Airway epithelial cell (primary cell): ENCODE results near the gene GALNT10. TPM values are rescaled to one million over a fixed set of nuclear protein-coding genes. Genes with fewer than 3 reads are reported as not detected.

Source experiments
- total RNA-seq: library from RNA; depleted of rRNA; stranded (reverse); fragments of >200 nt; gene quantifications from 2 replicates; pipeline ENCODE4 v1.2.3, GENCODE V29; 2015

The GALNT10 gene
- 17.0 and 28.3 TPM in 2 replicates for total RNA-seq

DNA sequence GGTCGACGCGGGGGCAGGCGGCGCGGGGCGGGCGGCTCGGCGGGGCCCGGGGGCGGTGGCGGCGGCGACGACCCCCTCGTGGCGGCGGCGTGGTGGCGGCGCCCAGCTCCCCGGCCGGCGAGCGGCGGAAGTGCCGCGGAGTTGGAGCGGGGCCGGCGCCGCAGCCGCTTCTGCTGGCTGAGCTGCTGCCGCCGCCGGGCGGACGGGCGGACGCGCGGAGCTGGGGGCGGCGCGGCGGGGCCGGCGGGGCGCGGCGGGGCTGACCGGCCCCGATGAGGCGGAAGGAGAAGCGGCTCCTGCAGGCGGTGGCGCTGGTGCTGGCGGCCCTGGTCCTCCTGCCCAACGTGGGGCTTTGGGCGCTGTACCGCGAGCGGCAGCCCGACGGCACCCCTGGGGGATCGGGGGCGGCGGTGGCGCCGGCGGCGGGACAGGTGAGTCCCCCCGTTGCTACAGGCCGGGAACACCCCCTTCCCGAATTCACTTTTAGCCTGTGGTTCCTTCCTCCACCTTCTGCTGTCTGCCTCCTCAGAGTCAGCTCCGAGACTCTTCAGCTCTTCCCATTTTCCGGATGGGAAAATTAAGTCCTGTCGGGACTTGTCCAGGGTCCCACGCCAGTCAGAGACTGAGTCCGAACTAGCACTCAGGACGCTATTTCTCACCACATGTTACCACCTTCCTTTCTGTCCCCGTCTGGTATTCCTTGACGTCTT is at the start of gene GALNT10:
Gene GALNT10, plus strand, starts transcription at position 139 of the 710 bp plus-strand sequence. Its CDS starts 134 bp downstream, at position 273.

GRCh38 chr5:154445422-154446194 is 255.1 kb downstream of the GALNT10 start, which contains the start of gene SAP30L:
Gene SAP30L, plus strand, starts transcription at chr5:154445997. Its CDS starts 608 bp downstream, at chr5:154446605.

Other genes with a start within 250 kb of the GALNT10 start
- gene FAM114A2, start 151.8 kb upstream of the GALNT10 start, total RNA-seq = 6.6 and 8.5 TPM in 2 replicates
- gene MFAP3, start 151.8 kb upstream of the GALNT10 start, total RNA-seq = 14.6 and 24.5 TPM in 2 replicates